GM12878 (cell line): ENCODE results near the gene STEAP1B. TPM values are rescaled to one million over a fixed set of nuclear protein-coding genes. Genes with fewer than 3 reads are reported as not detected.

Experiments
- ATAC-seq: fragments of 200-7000 bp; cut with Tn5 transposase; 3 replicates; pipeline ENCODE4 v1.9.1; 2020; ENCODE audit warnings: mild to moderate bottlenecking, moderate library complexity
- BruUV-seq: library from RNA; stranded (reverse); fragments of 400-500 nt; replicated peaks from 2 replicates; lab custom pipeline; 2021; lab: Mats Ljungman, UMichigan
- CTCF ChIA-PET: fragments of 300-600 bp; sonication (Branson Sonifier 250); formaldehyde crosslinking; extraction: SDS; loops from one replicate; lab custom pipeline; 2021; ENCODE audit warnings: inconsistent platforms; lab: Yijun Ruan, JAX
- POLR2A ChIA-PET: fragments of 350-600 bp; formaldehyde crosslinking; extraction: SDS; loops from one replicate; lab custom pipeline; 2021; ENCODE audit warnings: inconsistent platforms; lab: Charles Lee
- RAD21 ChIA-PET: fragments of 300-600 bp; sonication (Branson Sonifier 250); formaldehyde crosslinking; loops from one replicate; lab custom pipeline; 2023; ENCODE audit warnings: antibody characterized with exemption; ENCODE audit not compliant: unreplicated experiment; lab: Charles Lee
- SMC1A ChIA-PET: fragments of 300-600 bp; sonication (Branson Sonifier 250); formaldehyde crosslinking; loops from one replicate; lab custom pipeline; 2023; ENCODE audit not compliant: unreplicated experiment, uncharacterized antibody; lab: Charles Lee
- DNase-seq: peaks from one replicate; pipeline ENCODE4 v3.0.0-alpha.2; 2011; ENCODE audit warnings: low read depth, low spot score
- FAIRE-seq: peaks from 3 replicates; lab custom pipeline; 2011; peaks lifted over from hg19 to GRCh38; lab: Jason Lieb, UNC
- H2AFZ ChIP-seq: 2 replicates; pipeline ENCODE4 v1.6.0; 2011; ENCODE audit warnings: low read depth, low read length, control low read depth; ENCODE audit not compliant: control insufficient read depth
- H3K27ac ChIP-seq: 2 replicates; pipeline ENCODE4 v1.5.1; 2011; ENCODE audit warnings: control low read depth; ENCODE audit not compliant: control insufficient read depth, insufficient read depth
- H3K27me3 ChIP-seq, 2 experiments: replicated peaks in 1 of 2; 2 replicates each; pipeline versions ENCODE4 v1.6.0 to v1.6.1; 2011; ENCODE audit warnings: low read length in 1 of 2; ENCODE audit not compliant: control insufficient read depth in 2 of 2, insufficient read depth in 2 of 2
- H3K36me3 ChIP-seq, 2 experiments: 2 replicates each; pipeline ENCODE4 v1.5.1; 2011; ENCODE audit warnings: low read length in 1 of 2; ENCODE audit not compliant: control insufficient read depth in 2 of 2, insufficient read depth in 2 of 2
- H3K4me1 ChIP-seq: 2 replicates; pipeline ENCODE4 v1.6.1; 2011; ENCODE audit warnings: mild to moderate bottlenecking, low read length, moderate library complexity, mixed read lengths; ENCODE audit not compliant: control insufficient read depth, insufficient read depth
- H3K4me2 ChIP-seq: 2 replicates; pipeline ENCODE4 v1.6.0; 2011; ENCODE audit warnings: control low read depth; ENCODE audit not compliant: control insufficient read depth, insufficient read depth
- H3K4me3 ChIP-seq: fragments of 200-600 bp; sonication (generic); 2 replicates; pipeline ENCODE4 v1.5.1; 2016
- H3K79me2 ChIP-seq: 2 replicates; pipeline ENCODE4 v1.6.0; 2011; ENCODE audit warnings: low read length; ENCODE audit not compliant: control insufficient read depth, insufficient read depth
- H3K9ac ChIP-seq: 2 replicates; pipeline ENCODE4 v1.8.0; 2011; ENCODE audit warnings: low read length, control low read depth, mixed read lengths; ENCODE audit not compliant: control insufficient read depth, insufficient read depth
- H3K9me3 ChIP-seq: replicated peaks from 3 replicates; pipeline ENCODE4 v1.5.1; 2011; ENCODE audit warnings: mild to moderate bottlenecking, low read length; ENCODE audit not compliant: control insufficient read depth, insufficient read depth
- H4K20me1 ChIP-seq: 2 replicates; pipeline ENCODE4 v1.6.0; 2011; ENCODE audit not compliant: control insufficient read depth, insufficient read depth
- ESRRA ChIP-seq: IDR thresholded peaks from 2 replicates; pipeline ENCODE4 v1.6.1; 2012; ENCODE audit warnings: mild to moderate bottlenecking, low read length, improper control_type of control experiment
- MEF2B ChIP-seq: fragments of 450-650 bp; IDR thresholded peaks from 2 replicates; pipeline ENCODE4 v1.6.1; 2018; ENCODE audit warnings: mild to moderate bottlenecking, moderate library complexity; ENCODE audit not compliant: partially characterized antibody, poor library complexity, severe bottlenecking
- MYC ChIP-seq: IDR thresholded peaks from 2 replicates; pipeline ENCODE4 v1.6.1; 2011; ENCODE audit warnings: mild to moderate bottlenecking, low read length, moderate library complexity, inconsistent platforms; ENCODE audit not compliant: insufficient read depth, insufficient replicate concordance, insufficient read length, severe bottlenecking
- NR2C1 ChIP-seq: fragments of 450-650 bp; IDR thresholded peaks from 2 replicates; pipeline ENCODE4 v1.6.1; 2017; ENCODE audit warnings: antibody characterized with exemption, mild to moderate bottlenecking, moderate library complexity
- PML ChIP-seq: IDR thresholded peaks from 2 replicates; pipeline ENCODE4 v1.6.1; 2012; ENCODE audit warnings: low read length, inconsistent platforms
- RCOR1 ChIP-seq: conservative IDR thresholded peaks from 2 replicates; pipeline ENCODE4 v1.6.1; 2012; ENCODE audit warnings: low read depth, low read length, improper control_type of control experiment
- SMAD5 ChIP-seq: IDR thresholded peaks from 2 replicates; pipeline ENCODE4 v1.6.1; 2016; ENCODE audit warnings: antibody characterized with exemption, low read depth
- TAF1 ChIP-seq: IDR thresholded peaks from 2 replicates; pipeline ENCODE4 v1.6.1; 2011; ENCODE audit warnings: mild to moderate bottlenecking, low read depth, low read length, borderline replicate concordance
- ZNF622 ChIP-seq: fragments of 450-650 bp; IDR thresholded peaks from 2 replicates; pipeline ENCODE4 v1.6.1; 2017; ENCODE audit warnings: mild to moderate bottlenecking, inconsistent platforms
- WGBS: methylation state at CpG from one replicate; pipeline ENCODE4 v1.1.6; 2016; ENCODE audit warnings: low lambda C conversion rate; ENCODE audit not compliant: insufficient replicate concordance, insufficient coverage; ENCODE audit errors: missing lambda C conversion rate; 5-methylcytosine and 5-hydroxymethylcytosine counted together
- in situ Hi-C: fragments of 300-500 bp; cut with MboI; formaldehyde crosslinking; loops from 9 replicates; pipeline ENCODE4 v1.14.3; 2018; ENCODE audit warnings: mixed read lengths
- intact Hi-C: fragments of 100-400 bp; cut with micrococcal nuclease; formaldehyde crosslinking; loops from one replicate; pipeline ENCODE4 v1.14.2; 2022; ENCODE audit not compliant: unreplicated experiment
- polyA plus RNA-seq, 11 experiments: library from polyadenylated mRNA; depleted of rRNA in 4 of 11; unstranded in 6 of 11; stranded (reverse) in 5 of 11; fragments of >200 nt; fragmentation: Nextera tagmentation in 4 of 11; fragmentation: Illumina TruSeq in 1 of 11; extraction: Ambion mirVana in 4 of 11; extraction: Trizol in 1 of 11; gene quantifications; 1 replicate in 1 of 11; 2 replicates in 10 of 11; pipeline versions ENCODE4 v1.2.1 to v1.2.3, GENCODE V29; 2011 to 2016; ENCODE audit warnings: inconsistent platforms in 2 of 11, missing spikeins in 2 of 11, low read depth in 1 of 11
- total RNA-seq, 4 experiments: library from RNA; depleted of rRNA in 3 of 4; stranded (reverse); fragments of >200 nt in 3 of 4; fragmentation: Illumina TruSeq in 1 of 4; extraction: Trizol in 1 of 4; gene quantifications; 2 replicates each; pipeline versions ENCODE4 v1.2.1 to v1.2.3, GENCODE V29; 2013 to 2021
- TF ChIP-seq, protein P1 (sequence below): IDR thresholded peaks from 2 replicates; pipeline ENCODE4 v1.6.1; 2011; ENCODE audit warnings: low read depth, low read length, improper control_type of control experiment, borderline replicate concordance
- TF ChIP-seq, protein P2 (sequence below): fragments of 450-650 bp; IDR thresholded peaks from 2 replicates; pipeline ENCODE4 v1.6.1; 2018; ENCODE audit warnings: mild to moderate bottlenecking, low read depth, moderate library complexity; ENCODE audit not compliant: partially characterized antibody
- TF ChIP-seq, protein P3 (sequence below): fragments of 450-650 bp; IDR thresholded peaks from 2 replicates; pipeline ENCODE4 v1.6.1; 2016; ENCODE audit warnings: mild to moderate bottlenecking, moderate library complexity, borderline replicate concordance
- TF ChIP-seq, protein P4 (sequence below): IDR thresholded peaks from 2 replicates; pipeline ENCODE4 v1.6.1; 2012; ENCODE audit warnings: low read depth, low read length, improper control_type of control experiment

Gene STEAP1B
- total and polyA plus RNA-seq, 10 of the 15 experiments (the other 5 are each of a cell fraction or from before 2014, with no cell fraction given), result 0.14 TPM; not detected in 9

DNA sequence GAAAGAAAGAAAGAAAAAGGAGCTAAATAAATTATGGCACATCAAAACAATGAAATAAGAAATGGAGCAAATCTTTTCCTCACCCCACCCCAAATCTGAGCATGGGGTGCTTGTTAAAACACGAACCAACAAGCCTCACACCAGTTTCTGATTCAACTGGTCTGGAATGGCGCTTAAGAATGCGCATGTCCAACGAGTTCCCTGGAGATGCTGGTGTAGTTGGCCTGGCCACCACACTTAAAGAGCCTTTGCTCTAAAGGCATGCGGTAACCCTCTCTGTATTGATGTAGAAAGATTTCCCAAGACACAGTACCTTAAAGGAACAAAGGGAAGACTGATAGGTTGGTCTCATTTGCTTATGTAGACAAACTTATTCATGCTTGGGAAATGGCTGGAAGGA lies 49.1 kb upstream of the STEAP1B start:
- POLR2A ChIA-PET, result no interaction called here
- H3K4me3 ChIP-seq, result no peak overlapping the region
- SMC1A ChIA-PET, result interaction anchor here (1.0 kb wide), 1 partner anchor 184 kb away, joined by 3 read pairs; no protein-coding TSS in a partner anchor

More for the DNA sequence above, 49.1 kb upstream of the STEAP1B start:
- no peaks in the 10 kb centered on the region for H3K9me3 ChIP-seq
- no peak overlapping the region for H3K4me2 ChIP-seq
- no peak for TF ChIP-seq ZNF622
- TF ChIP-seq NR2C1, result no peak
- TF ChIP-seq, protein P1, sequence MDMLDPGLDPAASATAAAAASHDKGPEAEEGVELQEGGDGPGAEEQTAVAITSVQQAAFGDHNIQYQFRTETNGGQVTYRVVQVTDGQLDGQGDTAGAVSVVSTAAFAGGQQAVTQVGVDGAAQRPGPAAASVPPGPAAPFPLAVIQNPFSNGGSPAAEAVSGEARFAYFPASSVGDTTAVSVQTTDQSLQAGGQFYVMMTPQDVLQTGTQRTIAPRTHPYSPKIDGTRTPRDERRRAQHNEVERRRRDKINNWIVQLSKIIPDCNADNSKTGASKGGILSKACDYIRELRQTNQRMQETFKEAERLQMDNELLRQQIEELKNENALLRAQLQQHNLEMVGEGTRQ, result no peak
- TF ChIP-seq, protein P2, sequence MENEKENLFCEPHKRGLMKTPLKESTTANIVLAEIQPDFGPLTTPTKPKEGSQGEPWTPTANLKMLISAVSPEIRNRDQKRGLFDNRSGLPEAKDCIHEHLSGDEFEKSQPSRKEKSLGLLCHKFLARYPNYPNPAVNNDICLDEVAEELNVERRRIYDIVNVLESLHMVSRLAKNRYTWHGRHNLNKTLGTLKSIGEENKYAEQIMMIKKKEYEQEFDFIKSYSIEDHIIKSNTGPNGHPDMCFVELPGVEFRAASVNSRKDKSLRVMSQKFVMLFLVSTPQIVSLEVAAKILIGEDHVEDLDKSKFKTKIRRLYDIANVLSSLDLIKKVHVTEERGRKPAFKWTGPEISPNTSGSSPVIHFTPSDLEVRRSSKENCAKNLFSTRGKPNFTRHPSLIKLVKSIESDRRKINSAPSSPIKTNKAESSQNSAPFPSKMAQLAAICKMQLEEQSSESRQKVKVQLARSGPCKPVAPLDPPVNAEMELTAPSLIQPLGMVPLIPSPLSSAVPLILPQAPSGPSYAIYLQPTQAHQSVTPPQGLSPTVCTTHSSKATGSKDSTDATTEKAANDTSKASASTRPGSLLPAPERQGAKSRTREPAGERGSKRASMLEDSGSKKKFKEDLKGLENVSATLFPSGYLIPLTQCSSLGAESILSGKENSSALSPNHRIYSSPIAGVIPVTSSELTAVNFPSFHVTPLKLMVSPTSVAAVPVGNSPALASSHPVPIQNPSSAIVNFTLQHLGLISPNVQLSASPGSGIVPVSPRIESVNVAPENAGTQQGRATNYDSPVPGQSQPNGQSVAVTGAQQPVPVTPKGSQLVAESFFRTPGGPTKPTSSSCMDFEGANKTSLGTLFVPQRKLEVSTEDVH, result no peak
- no peak for TF ChIP-seq MEF2B
- no peak for TF ChIP-seq SMAD5
- TF ChIP-seq ESRRA, result no peak
- no peak for TF ChIP-seq RCOR1
- no peak for TF ChIP-seq PML
- TF ChIP-seq, protein P3, sequence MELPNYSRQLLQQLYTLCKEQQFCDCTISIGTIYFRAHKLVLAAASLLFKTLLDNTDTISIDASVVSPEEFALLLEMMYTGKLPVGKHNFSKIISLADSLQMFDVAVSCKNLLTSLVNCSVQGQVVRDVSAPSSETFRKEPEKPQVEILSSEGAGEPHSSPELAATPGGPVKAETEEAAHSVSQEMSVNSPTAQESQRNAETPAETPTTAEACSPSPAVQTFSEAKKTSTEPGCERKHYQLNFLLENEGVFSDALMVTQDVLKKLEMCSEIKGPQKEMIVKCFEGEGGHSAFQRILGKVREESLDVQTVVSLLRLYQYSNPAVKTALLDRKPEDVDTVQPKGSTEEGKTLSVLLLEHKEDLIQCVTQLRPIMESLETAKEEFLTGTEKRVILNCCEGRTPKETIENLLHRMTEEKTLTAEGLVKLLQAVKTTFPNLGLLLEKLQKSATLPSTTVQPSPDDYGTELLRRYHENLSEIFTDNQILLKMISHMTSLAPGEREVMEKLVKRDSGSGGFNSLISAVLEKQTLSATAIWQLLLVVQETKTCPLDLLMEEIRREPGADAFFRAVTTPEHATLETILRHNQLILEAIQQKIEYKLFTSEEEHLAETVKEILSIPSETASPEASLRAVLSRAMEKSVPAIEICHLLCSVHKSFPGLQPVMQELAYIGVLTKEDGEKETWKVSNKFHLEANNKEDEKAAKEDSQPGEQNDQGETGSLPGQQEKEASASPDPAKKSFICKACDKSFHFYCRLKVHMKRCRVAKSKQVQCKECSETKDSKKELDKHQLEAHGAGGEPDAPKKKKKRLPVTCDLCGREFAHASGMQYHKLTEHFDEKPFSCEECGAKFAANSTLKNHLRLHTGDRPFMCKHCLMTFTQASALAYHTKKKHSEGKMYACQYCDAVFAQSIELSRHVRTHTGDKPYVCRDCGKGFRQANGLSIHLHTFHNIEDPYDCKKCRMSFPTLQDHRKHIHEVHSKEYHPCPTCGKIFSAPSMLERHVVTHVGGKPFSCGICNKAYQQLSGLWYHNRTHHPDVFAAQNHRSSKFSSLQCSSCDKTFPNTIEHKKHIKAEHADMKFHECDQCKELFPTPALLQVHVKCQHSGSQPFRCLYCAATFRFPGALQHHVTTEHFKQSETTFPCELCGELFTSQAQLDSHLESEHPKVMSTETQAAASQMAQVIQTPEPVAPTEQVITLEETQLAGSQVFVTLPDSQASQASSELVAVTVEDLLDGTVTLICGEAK, result no peak
- TF ChIP-seq MYC, result no peak
- no peak for TF ChIP-seq TAF1
- TF ChIP-seq, protein P4, sequence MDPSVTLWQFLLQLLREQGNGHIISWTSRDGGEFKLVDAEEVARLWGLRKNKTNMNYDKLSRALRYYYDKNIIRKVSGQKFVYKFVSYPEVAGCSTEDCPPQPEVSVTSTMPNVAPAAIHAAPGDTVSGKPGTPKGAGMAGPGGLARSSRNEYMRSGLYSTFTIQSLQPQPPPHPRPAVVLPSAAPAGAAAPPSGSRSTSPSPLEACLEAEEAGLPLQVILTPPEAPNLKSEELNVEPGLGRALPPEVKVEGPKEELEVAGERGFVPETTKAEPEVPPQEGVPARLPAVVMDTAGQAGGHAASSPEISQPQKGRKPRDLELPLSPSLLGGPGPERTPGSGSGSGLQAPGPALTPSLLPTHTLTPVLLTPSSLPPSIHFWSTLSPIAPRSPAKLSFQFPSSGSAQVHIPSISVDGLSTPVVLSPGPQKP, result no peak
- TF ChIP-seq, all 136 proteins: peak for 0
- CTCF ChIA-PET, result interaction anchor here (0.6 to 1.3 kb wide), 5 partner anchors 9 to 631 kb away, joined by 3 to 5 read pairs (median 3); no protein-coding TSS in a partner anchor
- Histone ChIP-seq H3K27me3 (peaks cover 10 to 23% of the 10 kb centered on the region in 2 experiments), H3K27ac (no peak overlapping the region), H3K9ac (no peak overlapping the region), H3K36me3 (no peaks in the 10 kb centered on the region), H3K4me1 (peaks cover 23% of the 10 kb centered on the region), H2AFZ (no peak overlapping the region), H4K20me1 (no peaks in the 10 kb centered on the region), H3K79me2 (no peaks in the 10 kb centered on the region)
- BruUV-seq, result no TSS peak
- in situ Hi-C loops, result no loop called here
- DNase-seq (no peak), FAIRE-seq (no peak), ATAC-seq (no peak)
- WGBS, result 76% methylated on average over 5 of the region's 5 CpGs
- intact Hi-C loops, result no loop called here
- RAD21 ChIA-PET, result no interaction called here
